ENCODE results near the gene IRF6.

IRF6 gene

DNA sequence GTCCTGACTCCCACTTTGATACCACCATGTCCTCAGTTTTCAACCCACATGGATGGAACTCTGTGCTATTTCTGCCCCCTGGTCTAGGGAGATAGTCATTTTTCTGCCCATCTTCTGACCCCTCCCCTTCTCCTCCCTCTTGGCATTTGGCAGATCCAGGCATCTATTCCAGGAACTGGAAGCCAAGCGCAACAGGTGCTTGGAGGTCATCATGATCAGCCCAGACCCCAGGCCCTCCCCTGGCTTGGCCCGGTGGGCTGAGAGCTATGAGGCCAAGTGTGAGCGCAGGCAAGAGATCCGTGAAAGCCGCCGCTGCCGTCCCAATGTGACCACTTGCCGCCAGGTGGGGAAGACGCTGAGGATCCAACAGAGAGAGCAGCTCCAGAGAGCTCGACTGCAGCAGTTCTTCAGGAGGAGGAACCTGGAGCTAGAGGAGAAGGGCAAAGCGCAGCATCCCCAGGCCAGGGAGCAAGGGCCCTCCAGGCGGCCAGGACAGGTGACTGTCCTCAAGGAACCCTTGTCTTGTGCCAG, 46.0 kb downstream of the IRF6 start:
- no peaks in the 10 kb centered on the region for H3K27me3 ChIP-seq (ENCODE audit: insufficient read depth, low read length)
- no peaks in the 10 kb centered on the region for H3K36me3 ChIP-seq (ENCODE audit: insufficient read depth, low read length)
- peaks cover 22% of the 10 kb centered on the region for H3K4me1 ChIP-seq (ENCODE audit: insufficient read depth, low read length, severe bottlenecking)
- TF ChIP-seq, protein P1, sequence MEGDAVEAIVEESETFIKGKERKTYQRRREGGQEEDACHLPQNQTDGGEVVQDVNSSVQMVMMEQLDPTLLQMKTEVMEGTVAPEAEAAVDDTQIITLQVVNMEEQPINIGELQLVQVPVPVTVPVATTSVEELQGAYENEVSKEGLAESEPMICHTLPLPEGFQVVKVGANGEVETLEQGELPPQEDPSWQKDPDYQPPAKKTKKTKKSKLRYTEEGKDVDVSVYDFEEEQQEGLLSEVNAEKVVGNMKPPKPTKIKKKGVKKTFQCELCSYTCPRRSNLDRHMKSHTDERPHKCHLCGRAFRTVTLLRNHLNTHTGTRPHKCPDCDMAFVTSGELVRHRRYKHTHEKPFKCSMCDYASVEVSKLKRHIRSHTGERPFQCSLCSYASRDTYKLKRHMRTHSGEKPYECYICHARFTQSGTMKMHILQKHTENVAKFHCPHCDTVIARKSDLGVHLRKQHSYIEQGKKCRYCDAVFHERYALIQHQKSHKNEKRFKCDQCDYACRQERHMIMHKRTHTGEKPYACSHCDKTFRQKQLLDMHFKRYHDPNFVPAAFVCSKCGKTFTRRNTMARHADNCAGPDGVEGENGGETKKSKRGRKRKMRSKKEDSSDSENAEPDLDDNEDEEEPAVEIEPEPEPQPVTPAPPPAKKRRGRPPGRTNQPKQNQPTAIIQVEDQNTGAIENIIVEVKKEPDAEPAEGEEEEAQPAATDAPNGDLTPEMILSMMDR (IDR thresholded peaks at IDR 0.05; ENCODE audit: low read length): no peak
- no peak for TF ChIP-seq EZH2 (IDR thresholded peaks at IDR 0.05; ENCODE audit: borderline replicate concordance, low read length)
- H2AFZ ChIP-seq (ENCODE audit: low read length): no peak overlapping the region
- H3K9me2 ChIP-seq (ENCODE audit: low read depth, low read length): no peaks in the 10 kb centered on the region
- no peaks in the 10 kb centered on the region for H3K79me2 ChIP-seq (ENCODE audit: insufficient read depth, low read length)
- H4K20me1 ChIP-seq (ENCODE audit: insufficient read depth, low read length): no peaks in the 10 kb centered on the region
- H3K9me3 ChIP-seq (ENCODE audit: low read length): no peaks in the 10 kb centered on the region
- H3K4me3 ChIP-seq (ENCODE audit: low read depth, low read length, poor library complexity, severe bottlenecking): no peak overlapping the region
- no peak overlapping the region for H3K9ac ChIP-seq (ENCODE audit: low read length)
- no peaks in the 10 kb centered on the region for H3F3A ChIP-seq (ENCODE audit: insufficient read depth, low read length)
- no peak overlapping the region for H3K4me2 ChIP-seq (ENCODE audit: low read length)
- H3K27ac ChIP-seq (ENCODE audit: low read depth, low read length, poor library complexity, severe bottlenecking): no peak overlapping the region

DNA sequence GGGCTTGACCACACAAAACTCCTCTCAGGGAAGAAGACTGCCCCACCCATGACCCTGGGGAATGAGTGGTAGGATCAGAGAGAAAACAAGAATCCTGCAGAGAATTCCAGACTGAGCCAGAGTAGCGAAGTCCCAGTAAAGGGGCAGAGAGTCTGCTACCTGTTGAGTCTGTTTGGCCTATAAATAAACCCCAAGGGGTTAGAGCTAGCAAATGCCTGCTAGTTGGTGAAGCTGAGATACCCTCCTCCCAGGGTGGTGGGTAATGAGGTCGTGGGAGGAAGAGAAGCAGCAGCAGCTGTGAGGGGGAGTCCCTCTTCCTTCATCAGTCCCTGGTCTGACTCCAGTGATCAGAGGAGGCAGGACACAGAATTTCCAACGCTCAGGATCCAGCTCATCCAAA, 47.5 kb downstream of the IRF6 start:
- Histone ChIP-seq H3K27me3 (ENCODE audit: insufficient read depth, low read length) (no peaks in the 10 kb centered on the region), H3K9me2 (ENCODE audit: low read depth, low read length) (no peaks in the 10 kb centered on the region), H3K9ac (ENCODE audit: low read length) (no peak overlapping the region), H3K4me1 (ENCODE audit: insufficient read depth, low read length, severe bottlenecking) (peaks cover 22% of the 10 kb centered on the region), H3K9me3 (ENCODE audit: low read length) (no peaks in the 10 kb centered on the region), H4K20me1 (ENCODE audit: insufficient read depth, low read length) (no peaks in the 10 kb centered on the region), H3K79me2 (ENCODE audit: insufficient read depth, low read length) (no peaks in the 10 kb centered on the region), H3K27ac (ENCODE audit: low read depth, low read length, poor library complexity, severe bottlenecking) (no peak overlapping the region), H3F3A (ENCODE audit: insufficient read depth, low read length) (no peaks in the 10 kb centered on the region), H3K4me2 (ENCODE audit: low read length) (no peak overlapping the region), H3K36me3 (ENCODE audit: insufficient read depth, low read length) (no peaks in the 10 kb centered on the region), H3K4me3 (ENCODE audit: low read depth, low read length, poor library complexity, severe bottlenecking) (no peak overlapping the region), H2AFZ (ENCODE audit: low read length) (no peak overlapping the region)
- TF ChIP-seq, protein P1 (IDR thresholded peaks at IDR 0.05; ENCODE audit: low read length): no peak
- TF ChIP-seq EZH2 (IDR thresholded peaks at IDR 0.05; ENCODE audit: borderline replicate concordance, low read length): no peak

DNA sequence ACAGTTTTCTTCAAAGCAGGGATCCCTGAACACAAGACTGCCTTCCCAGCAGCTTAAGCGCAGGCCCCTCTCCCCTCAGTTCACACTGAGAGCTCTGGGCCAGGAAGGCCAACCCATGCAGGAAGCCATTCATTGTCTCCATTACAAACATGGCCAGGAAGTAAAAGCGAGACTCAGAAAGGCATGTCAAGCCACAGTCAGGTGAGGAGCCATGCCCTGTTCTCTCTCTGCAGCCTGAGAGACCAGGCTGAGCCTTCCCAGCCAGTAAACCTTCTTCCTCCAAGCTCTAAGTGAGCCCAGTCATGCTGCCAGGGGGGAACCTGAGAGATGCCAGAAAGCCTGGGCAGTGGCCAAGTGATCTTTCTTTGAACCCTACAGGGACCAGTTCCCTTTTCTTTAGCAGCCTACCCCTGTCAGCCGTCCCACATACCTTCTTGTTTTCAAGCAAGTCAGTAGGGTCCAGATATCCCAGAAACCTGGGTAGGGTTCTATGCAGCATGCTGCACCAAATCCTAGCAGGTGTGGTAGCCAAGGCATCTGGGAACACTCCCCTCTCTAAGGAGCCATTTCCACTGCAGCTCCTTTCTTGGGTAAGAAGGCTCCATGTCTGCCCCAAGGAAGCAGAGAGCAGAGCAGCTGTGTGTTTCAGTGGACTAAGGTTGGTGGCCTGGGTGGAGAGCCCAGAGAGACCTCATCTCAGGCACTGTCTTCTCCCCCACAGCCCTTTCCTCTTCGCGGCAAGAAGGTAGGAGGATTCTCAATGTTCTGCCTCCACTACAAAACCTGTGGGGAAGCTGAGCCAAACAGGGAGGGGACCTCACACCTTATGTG, 49.1 kb downstream of the IRF6 start:
- H3K36me3 ChIP-seq (ENCODE audit: insufficient read depth, low read length): no peaks in the 10 kb centered on the region
- H3K27me3 ChIP-seq (ENCODE audit: insufficient read depth, low read length): no peaks in the 10 kb centered on the region
- H2AFZ ChIP-seq (ENCODE audit: low read length): 0 out of 2 replicates have a peak overlapping the region, but pooled peaks have one; percentile 16
- no peaks in the 10 kb centered on the region for H3K9me2 ChIP-seq (ENCODE audit: low read depth, low read length)
- peak overlapping the region; percentile 38 for H3K4me3 ChIP-seq (ENCODE audit: low read depth, low read length, poor library complexity, severe bottlenecking)
- H3K4me1 ChIP-seq (ENCODE audit: insufficient read depth, low read length, severe bottlenecking): peaks cover 22% of the 10 kb centered on the region
- H3K9ac ChIP-seq (ENCODE audit: low read length): peak overlapping the region; percentile 40; the same call in 1 of the 2 replicates
- TF ChIP-seq, protein P1 (IDR thresholded peaks at IDR 0.05; ENCODE audit: low read length): no peak
- TF ChIP-seq EZH2 (IDR thresholded peaks at IDR 0.05; ENCODE audit: borderline replicate concordance, low read length): no peak
- H3K9me3 ChIP-seq (ENCODE audit: low read length): no peaks in the 10 kb centered on the region
- no peaks in the 10 kb centered on the region for H3K79me2 ChIP-seq (ENCODE audit: insufficient read depth, low read length)
- H3F3A ChIP-seq (ENCODE audit: insufficient read depth, low read length): no peaks in the 10 kb centered on the region
- peak overlapping the region; percentile 36 for H3K27ac ChIP-seq (ENCODE audit: low read depth, low read length, poor library complexity, severe bottlenecking)
- H4K20me1 ChIP-seq (ENCODE audit: insufficient read depth, low read length): no peaks in the 10 kb centered on the region
- H3K4me2 ChIP-seq (ENCODE audit: low read length): peak overlapping the region; percentile 49

All from OCI-LY1 (cell line).